ENCODE data around the gene SPATS1. TPM values are rescaled to one million over a fixed set of nuclear protein-coding genes. Genes with fewer than 3 reads are reported as not detected.

Gene SPATS1
- total RNA-seq, 2 donors from 2014 or later = not detected

DNA sequence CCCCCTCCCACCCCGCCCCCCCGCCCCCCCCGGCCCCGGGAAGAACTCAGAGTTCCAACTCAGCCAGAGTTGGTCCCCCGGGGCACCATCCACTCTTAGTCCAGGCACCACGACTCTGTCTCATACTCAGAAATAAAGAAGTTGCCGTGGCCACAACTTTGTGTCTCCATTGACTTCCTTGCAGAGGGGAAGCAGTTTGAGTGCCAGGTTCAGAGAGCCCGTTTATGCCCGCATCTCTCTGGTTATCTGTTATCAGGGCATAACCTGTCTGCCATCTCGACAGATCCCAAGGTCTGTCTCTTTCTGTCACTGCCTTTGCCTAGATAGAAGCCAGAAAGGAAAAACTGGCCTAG lies 45.7 kb downstream of the SPATS1 start:
- WGBS, 2 experiments (ENCODE audit: insufficient coverage in 1 of 2, insufficient read length in 1 of 2) = 0 to 5% methylated on average over 5 to 7 of the region's 10 CpGs
- Mint-ChIP-seq H3K4me3 (peak overlapping the region; percentile 94), H3K27me3 (ENCODE audit: insufficient read depth) (no peaks in the 10 kb centered on the region), H3K9me3 (no peaks in the 10 kb centered on the region), H3K36me3 (ENCODE audit: low read depth) (peaks cover 22% of the 10 kb centered on the region), H3K4me1 (peaks cover 15% of the 10 kb centered on the region), H3K27ac (peak overlapping the region; percentile 99)
- Histone ChIP-seq H3K9me3 (ENCODE audit: control insufficient read depth, low read length) (no peaks in the 10 kb centered on the region), H3K27ac (ENCODE audit: low read depth, low read length) (no peak overlapping the region), H3K36me3 (ENCODE audit: control insufficient read depth, insufficient read depth, low read length) (peaks cover 31% of the 10 kb centered on the region), H3K9ac (ENCODE audit: extremely low read depth, low read length, poor library complexity, severe bottlenecking) (peak overlapping the region; percentile 58), H3K4me1 (ENCODE audit: control insufficient read depth, insufficient read depth, low read length) (peaks cover 3% of the 10 kb centered on the region), H3K4me3 (ENCODE audit: low read length) (peak overlapping the region; percentile 95), H3K27me3 (ENCODE audit: control insufficient read depth, insufficient read depth, low read length, poor library complexity, severe bottlenecking) (no peaks in the 10 kb centered on the region)
- TF ChIP-seq, protein P1, sequence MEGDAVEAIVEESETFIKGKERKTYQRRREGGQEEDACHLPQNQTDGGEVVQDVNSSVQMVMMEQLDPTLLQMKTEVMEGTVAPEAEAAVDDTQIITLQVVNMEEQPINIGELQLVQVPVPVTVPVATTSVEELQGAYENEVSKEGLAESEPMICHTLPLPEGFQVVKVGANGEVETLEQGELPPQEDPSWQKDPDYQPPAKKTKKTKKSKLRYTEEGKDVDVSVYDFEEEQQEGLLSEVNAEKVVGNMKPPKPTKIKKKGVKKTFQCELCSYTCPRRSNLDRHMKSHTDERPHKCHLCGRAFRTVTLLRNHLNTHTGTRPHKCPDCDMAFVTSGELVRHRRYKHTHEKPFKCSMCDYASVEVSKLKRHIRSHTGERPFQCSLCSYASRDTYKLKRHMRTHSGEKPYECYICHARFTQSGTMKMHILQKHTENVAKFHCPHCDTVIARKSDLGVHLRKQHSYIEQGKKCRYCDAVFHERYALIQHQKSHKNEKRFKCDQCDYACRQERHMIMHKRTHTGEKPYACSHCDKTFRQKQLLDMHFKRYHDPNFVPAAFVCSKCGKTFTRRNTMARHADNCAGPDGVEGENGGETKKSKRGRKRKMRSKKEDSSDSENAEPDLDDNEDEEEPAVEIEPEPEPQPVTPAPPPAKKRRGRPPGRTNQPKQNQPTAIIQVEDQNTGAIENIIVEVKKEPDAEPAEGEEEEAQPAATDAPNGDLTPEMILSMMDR (conservative IDR thresholded peaks at IDR 0.05) = no peak
- no peak for DNase-seq

DNA sequence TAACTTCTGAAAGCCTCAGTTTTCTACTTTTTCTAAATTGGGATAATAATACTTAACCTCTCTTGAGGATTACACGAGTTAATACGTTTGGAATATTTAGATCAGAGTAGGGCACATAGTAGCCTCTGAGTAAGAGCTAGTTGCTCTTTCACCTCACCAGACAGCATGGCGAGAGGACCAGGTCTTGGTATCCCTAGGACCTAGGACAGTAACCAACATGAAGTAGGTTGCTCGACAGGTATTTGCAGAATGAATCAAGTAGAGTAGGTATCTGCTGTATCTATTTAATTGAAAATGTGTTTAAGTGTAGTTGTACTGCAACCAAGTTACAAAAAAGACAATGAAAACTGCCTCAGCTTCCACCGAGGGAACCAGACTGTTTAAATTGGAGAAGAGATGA lies 46.4 kb downstream of the SPATS1 start:
- H3K36me3 ChIP-seq (ENCODE audit: control insufficient read depth, insufficient read depth, low read length) = peaks cover 39% of the 10 kb centered on the region
- TF ChIP-seq, protein P1 (conservative IDR thresholded peaks at IDR 0.05) = no peak
- no peaks in the 10 kb centered on the region for H3K27me3 ChIP-seq (ENCODE audit: control insufficient read depth, insufficient read depth, low read length, poor library complexity, severe bottlenecking)
- peaks cover 30% of the 10 kb centered on the region for H3K36me3 Mint-ChIP-seq (ENCODE audit: low read depth)
- no peak overlapping the region for H3K9ac ChIP-seq (ENCODE audit: extremely low read depth, low read length, poor library complexity, severe bottlenecking)
- 80 to 83% methylated on average over 4 to 5 of the region's 5 CpGs for WGBS, 2 experiments (ENCODE audit: insufficient coverage in 1 of 2, insufficient read length in 1 of 2)
- peaks cover 15% of the 10 kb centered on the region for H3K4me1 Mint-ChIP-seq
- no peak overlapping the region for H3K27ac ChIP-seq (ENCODE audit: low read depth, low read length)
- no peaks in the 10 kb centered on the region for H3K9me3 Mint-ChIP-seq
- peaks cover 3% of the 10 kb centered on the region for H3K4me1 ChIP-seq (ENCODE audit: control insufficient read depth, insufficient read depth, low read length)
- DNase-seq = no peak
- peak overlapping the region; percentile 94 for H3K4me3 Mint-ChIP-seq
- peak overlapping the region; percentile 95 for H3K4me3 ChIP-seq (ENCODE audit: low read length)
- H3K27ac Mint-ChIP-seq = no peak overlapping the region
- no peaks in the 10 kb centered on the region for H3K27me3 Mint-ChIP-seq (ENCODE audit: insufficient read depth)
- no peaks in the 10 kb centered on the region for H3K9me3 ChIP-seq (ENCODE audit: control insufficient read depth, low read length)

DNA sequence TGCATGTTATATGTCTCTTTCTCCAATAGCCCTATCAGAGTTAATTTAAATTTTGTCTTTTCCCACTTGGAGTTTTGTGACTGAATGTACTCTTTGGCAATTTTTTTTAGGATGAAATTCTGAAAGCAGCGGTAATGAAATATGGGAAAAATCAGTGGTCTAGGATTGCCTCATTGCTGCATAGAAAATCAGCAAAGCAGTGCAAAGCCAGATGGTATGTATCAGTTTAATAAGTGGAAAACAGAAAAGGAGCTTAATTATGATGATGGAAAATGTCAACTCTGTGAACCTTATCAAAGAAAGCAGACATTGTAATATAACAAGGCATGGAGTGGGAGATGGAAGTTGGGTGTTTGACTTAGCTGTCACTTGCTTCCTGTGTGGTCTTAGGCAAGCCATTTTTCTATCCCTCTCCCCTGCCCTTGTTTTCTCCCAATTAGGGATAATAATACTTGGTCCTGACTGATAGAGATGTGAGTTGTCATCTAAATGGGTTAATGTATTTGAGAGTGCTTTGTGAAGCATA lies 47.8 kb downstream of the SPATS1 start:
- H3K36me3 Mint-ChIP-seq (ENCODE audit: low read depth) = peaks cover 40% of the 10 kb centered on the region
- DNase-seq = no peak
- Histone ChIP-seq H3K4me3 (ENCODE audit: low read length) (peak overlapping the region; percentile 95), H3K27me3 (ENCODE audit: control insufficient read depth, insufficient read depth, low read length, poor library complexity, severe bottlenecking) (no peaks in the 10 kb centered on the region), H3K27ac (ENCODE audit: low read depth, low read length) (no peak overlapping the region), H3K36me3 (ENCODE audit: control insufficient read depth, insufficient read depth, low read length) (peaks cover 52% of the 10 kb centered on the region), H3K9me3 (ENCODE audit: control insufficient read depth, low read length) (no peaks in the 10 kb centered on the region), H3K4me1 (ENCODE audit: control insufficient read depth, insufficient read depth, low read length) (peaks cover 3% of the 10 kb centered on the region), H3K9ac (ENCODE audit: extremely low read depth, low read length, poor library complexity, severe bottlenecking) (no peak overlapping the region)
- peaks cover 15% of the 10 kb centered on the region for H3K4me1 Mint-ChIP-seq
- H3K4me3 Mint-ChIP-seq = no peak overlapping the region
- H3K27me3 Mint-ChIP-seq (ENCODE audit: insufficient read depth) = no peaks in the 10 kb centered on the region
- no peak overlapping the region for H3K27ac Mint-ChIP-seq
- 93 to 100% methylated on average over 1 of the region's 1 CpG for WGBS, 2 experiments (ENCODE audit: insufficient coverage in 1 of 2, insufficient read length in 1 of 2)
- H3K9me3 Mint-ChIP-seq = no peaks in the 10 kb centered on the region
- TF ChIP-seq, protein P1 (conservative IDR thresholded peaks at IDR 0.05) = no peak

Other genes starting within 250 kb of the SPATS1 start
- gene MRPL14, start 215.2 kb upstream of the SPATS1 start, total RNA-seq = 10 to 100 TPM; 66.5 to 69.6 TPM
- 10 to 100 TPM; 64.6 to 65.2 TPM for gene TMEM63B, start 215.1 kb upstream of the SPATS1 start, total RNA-seq
- 1 to 10 TPM in 1 of 2 donors, under 1 TPM in 1; 0.53 to 1.2 TPM for gene CAPN11, start 183.8 kb upstream of the SPATS1 start, total RNA-seq
- gene MYMX, start 125.7 kb upstream of the SPATS1 start, total RNA-seq = 1 to 10 TPM; 1.7 to 1.8 TPM
- 100 to 1,000 TPM; 129 to 155 TPM for gene SLC29A1, start 119.1 kb upstream of the SPATS1 start, total RNA-seq
- gene HSP90AB1, start 95.5 kb upstream of the SPATS1 start, total RNA-seq = 1,000 to 10,000 TPM; 1,356 to 1,422 TPM
- 10 to 100 TPM; 52.5 to 54.3 TPM for gene SLC35B2, start 85.1 kb upstream of the SPATS1 start, total RNA-seq
- 10 to 100 TPM in 1 of 2 donors, 1 to 10 TPM in 1; 8.3 to 11.0 TPM for gene NFKBIE, start 77.1 kb upstream of the SPATS1 start, total RNA-seq
- under 1 TPM; 0.22 to 0.51 TPM for gene TMEM151B, start 72.2 kb upstream of the SPATS1 start, total RNA-seq
- gene AARS2, start 29.3 kb upstream of the SPATS1 start, total RNA-seq = 10 to 100 TPM; 22.9 to 24.7 TPM
- gene CDC5L, start 45.1 kb downstream of the SPATS1 start, total RNA-seq = 10 to 100 TPM; 28.9 to 30.5 TPM